Kasumi-1 (cell line): ENCODE results near the gene ABL1.
"Not testable (repeated sequence)": the region's sequence is repeated elsewhere in the genome, so short reads cannot be mapped to it uniquely, and the experiment has no call there.

Experiments
- DNase-seq, 2 experiments: peaks; one replicate each; lab custom pipeline; 2025; lab: John Stamatoyannopoulos, UW

ABL1 gene

GRCh38 chr9:130825351-130825651 lies 9.8 kb upstream of the ABL1 start:
- DNase-seq, result no peak

GRCh38 chr9:130825809-130826208 lies 9.2 kb upstream of the ABL1 start:
- DNase-seq, result no peak

DNA sequence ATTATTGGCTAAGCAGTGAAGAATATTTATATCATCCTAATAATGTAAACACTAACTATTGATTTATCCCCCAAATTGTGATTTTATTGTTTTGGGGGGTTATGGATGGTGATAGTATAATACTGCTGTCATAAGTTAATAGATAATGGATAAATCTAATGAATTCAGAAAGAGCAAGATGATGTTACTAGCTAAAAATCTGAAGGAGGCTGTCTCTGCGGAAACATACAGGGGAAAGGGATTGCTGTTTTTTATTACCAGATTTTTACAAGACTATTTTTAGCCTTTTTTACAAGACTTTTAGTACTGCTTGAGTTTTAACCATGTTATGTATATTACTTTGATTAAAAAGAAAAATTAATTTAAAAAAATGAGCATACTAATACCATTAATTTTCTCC lies 5.3 kb upstream of the ABL1 start:
- DNase-seq, result no peak

DNA sequence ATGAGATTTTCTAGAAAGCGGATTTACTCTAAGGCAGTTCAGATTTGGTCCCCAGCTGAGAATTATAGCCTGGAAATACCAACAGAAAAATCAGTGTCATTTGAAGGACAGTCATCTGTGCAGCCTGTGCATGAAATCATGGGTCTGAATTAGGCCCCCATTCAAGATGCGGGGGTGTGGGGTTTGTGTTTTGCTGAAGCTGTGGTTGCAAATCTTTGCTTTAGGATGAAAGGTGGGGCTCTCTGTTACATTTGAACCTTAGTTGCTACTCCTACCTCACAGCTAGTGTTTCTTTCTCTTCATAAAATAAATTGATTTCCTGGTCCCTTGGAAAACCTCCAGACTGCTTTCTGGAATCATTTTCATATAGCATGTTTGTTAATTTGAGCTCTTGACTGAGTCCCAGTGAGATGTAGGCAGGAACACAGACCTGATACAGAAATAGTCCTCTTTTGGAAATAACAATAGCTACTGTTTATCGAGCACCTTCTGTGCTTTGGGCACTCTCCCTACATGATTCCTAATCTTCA lies 4.8 kb upstream of the ABL1 start:
- DNase-seq, result no peak

DNA sequence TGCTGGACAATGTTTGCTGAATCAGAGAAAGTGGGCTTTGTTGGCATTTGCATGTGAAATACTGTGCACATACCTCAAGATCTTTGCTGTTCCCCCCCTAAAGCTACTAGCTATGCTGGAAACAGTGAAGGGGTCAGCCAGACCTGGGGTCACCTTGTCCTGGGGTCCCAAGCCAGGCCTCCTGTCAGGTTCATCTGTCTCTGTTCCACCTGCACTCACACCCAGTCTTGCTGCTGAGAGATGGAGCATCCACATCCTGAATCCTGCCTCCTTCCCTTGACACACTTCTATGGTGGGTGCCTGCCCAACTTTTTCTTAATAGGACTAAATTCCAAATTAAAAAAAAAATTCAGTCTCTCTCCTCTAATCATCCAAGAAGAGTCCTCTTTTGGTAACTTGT lies 4.0 kb upstream of the ABL1 start:
- no peak for DNase-seq

- DNase-seq, result no peak
Observed at GRCh38 chr9:130833031-130833990, 1.7 kb upstream of the ABL1 start.

DNA sequence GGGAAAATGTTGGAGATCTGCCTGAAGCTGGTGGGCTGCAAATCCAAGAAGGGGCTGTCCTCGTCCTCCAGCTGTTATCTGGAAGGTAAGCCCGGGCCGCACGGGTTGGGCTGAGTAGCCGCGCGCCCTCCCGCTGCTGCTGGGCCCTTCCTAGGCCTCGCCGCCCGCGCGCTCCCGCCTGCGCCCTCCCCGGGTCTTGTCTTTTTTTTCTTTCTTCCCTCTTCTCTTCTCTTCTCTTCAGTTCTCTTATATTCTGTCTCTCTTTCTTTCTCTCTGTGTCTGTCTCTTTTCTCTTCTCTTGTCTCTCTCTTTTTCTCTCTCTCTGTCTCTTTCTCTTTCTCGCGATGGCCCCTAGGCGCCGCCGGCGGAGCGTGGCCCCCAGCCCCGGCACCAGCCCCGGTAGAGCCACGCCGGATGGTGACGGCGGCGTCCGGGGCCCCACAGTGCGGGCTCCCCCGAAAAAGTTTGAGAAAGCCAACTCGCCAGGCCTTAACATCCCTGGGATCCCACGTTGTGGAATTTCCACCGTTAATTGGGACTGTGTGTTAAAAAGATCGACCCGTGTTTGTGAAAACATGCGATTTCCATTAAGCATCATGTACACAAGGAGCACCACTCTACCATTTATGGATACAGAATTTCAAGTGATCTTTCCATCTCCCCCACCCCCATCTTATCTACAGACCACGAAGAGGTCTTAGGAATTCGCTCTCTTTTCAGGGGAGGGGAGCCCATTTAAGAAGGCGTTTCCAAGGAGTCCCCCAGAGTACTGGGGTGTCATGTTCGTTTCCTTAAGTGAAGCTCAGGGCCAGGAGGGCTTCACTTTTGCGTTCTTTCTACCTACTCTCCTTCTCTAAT lies 616 bp downstream of the ABL1 start:
- peak; percentile 28 to 38 for DNase-seq

DNA sequence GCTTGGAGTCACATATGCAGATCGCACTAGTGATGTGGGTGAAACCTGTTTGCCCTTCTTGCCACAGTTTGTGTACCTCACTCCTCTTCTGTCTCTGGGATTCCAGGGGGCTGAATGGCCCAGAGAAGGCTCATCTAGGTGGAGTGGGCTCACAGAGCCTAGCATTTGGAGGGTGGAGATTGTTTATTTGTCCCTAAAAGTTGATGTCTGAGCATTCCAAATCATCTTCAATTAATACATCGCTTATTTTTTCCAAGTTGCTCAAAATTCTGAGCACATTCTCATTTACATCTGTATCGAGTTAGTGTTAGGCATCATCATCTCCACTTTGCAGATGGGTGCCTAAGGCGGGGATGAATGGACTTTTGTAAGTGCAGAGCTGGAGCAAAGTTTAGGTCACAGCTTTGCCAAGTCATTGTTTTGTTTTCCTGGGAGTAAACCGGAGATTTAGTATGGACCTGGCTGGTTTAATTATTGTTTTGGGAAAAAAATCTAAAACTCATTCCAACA lies 2.0 kb downstream of the ABL1 start:
- DNase-seq, result no peak

GRCh38 chr9:130837643-130838042 lies 2.6 kb downstream of the ABL1 start:
- no peak for DNase-seq

DNA sequence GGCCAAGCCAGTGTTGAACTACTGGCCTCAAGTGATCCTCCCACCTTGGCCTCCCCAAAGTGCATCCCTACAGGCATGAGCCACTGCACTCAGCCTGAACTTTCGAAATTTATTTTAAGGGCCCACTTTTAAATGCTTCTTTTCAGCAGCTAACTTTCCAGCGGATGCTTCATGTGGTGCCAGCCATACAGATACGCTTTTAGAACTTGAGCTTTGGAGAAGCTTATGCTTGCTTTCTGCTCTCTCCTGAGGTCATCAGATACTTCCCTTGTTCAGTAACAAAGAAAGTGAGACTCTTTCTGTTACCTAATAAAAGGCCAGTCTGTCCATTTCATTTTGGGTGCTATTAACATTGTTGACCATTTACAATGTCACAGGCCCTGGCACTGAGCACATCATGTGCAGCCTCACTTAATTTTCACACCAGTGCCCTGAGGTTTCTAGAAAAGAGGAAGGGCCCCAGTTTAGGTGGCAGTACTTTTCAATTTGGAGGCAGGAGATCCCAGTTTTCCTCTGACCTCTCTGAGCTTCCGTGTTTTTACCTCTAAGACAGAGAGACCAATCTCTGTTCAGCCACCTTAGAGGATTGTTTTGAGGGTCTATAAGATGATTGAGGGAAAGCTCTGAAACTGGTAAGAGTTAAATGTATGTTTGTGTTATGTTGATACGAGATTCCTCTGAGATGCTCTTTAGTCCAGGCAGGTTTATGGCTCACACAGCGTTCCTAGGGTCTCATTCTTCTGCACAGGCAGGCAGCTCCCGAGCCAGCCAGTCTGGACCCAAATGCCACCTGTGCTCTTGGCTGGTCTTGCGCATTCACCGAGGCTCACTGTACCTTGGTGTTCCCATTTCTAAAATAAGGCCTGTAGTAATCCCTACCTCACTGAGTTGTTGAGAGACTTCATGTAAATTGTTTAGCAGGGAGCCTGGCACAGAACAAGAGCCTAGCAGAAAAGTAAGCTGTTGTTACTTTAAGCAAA lies 4.4 kb downstream of the ABL1 start:
- DNase-seq, result no peak

GRCh38 chr9:130842545-130842944 lies 7.5 kb downstream of the ABL1 start:
- DNase-seq, result no peak

DNA sequence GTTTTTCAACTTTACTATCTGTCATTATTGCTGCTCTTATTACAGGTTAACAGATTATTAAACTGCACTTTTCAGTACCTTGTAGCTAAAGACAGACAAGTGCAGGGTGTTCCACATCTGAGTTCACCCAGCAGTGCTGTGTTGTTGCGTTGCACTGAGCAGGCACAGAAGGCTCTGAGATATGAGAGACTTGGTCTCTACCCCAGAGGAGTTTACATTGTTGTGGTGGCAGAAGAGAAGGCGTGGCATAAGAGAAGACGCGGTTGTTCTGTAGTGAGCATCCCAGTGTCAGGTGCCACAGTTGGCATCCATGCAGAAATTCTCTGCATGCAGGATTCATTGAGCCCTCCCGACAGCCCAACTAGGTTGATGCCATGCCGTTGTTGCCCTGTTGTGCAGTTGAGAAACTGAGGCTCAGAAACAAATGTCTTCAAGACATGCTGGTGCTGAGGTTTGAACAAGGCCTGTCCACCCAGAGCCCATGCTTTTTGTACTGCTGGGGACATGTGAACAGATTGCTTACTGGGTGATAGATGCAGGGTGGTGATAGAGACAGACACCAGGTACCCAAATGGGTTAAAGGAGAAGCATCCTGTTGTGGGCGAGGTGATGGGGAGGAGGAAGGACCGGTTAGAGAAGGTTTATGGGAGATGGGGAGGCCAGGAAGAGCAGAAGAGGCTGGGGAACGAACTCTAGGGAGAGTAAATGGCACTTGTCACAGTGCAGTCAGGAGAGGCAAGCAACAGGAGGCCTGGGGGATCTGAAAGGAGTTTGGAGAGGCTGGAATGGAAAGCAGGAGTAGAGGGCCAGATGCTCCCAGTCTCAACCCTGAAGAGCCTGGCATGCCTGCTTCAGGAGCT lies 8.2 kb downstream of the ABL1 start:
- no peak for DNase-seq

GRCh38 chr9:130844044-130844451 lies 9.0 kb downstream of the ABL1 start:
- DNase-seq, result no peak

DNA sequence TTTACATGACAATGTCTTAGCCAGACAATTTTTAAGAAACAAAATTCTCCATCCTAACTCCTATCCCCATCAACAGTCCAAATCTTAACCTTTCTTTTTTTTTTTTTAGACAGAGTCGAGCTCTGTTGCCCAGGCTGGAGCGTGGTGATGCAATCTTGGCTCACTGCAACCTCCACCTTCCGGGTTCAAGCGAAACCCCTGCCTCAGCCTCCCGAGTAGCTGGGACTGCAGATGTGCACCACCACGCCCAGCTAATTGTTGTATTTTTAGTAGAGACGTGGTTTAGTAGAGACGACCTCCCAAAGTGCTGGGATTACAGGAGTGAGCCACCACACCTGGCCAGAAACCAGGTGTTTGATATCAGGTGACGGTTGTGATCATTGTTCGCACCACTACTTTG lies 10.2 kb downstream of the ABL1 start:
- DNase-seq, result no peak

DNA sequence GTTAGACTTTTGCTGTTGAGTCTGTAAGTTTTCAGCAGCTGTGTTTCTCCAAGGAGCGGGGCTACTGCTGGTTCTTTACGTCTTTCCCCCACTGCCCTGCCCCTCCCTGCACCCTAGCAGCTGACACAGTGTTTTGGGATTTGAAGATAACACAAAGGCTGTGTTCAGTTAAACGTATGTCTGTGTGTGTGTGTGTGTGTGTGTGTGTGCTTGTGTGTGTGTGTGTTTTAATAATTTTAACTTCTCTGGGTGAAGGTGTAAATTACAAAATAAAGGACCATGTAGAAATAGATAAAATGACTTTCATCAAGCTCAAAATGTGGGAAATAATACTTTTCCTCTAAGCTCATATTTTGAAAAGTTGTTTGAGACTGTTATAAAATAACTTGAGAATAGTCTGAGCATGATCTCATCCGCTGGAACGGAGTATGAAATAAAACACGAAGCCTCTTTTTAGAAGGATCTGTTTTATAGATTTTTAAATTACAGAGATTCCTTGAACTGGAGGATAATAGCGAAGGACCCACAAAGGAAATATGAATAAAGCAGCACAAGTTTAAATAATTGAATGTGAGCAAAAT lies 10.9 kb downstream of the ABL1 start:
- DNase-seq, result no peak

GRCh38 chr9:130846487-130847305 lies 11.6 kb downstream of the ABL1 start:
- no peak for DNase-seq

DNA sequence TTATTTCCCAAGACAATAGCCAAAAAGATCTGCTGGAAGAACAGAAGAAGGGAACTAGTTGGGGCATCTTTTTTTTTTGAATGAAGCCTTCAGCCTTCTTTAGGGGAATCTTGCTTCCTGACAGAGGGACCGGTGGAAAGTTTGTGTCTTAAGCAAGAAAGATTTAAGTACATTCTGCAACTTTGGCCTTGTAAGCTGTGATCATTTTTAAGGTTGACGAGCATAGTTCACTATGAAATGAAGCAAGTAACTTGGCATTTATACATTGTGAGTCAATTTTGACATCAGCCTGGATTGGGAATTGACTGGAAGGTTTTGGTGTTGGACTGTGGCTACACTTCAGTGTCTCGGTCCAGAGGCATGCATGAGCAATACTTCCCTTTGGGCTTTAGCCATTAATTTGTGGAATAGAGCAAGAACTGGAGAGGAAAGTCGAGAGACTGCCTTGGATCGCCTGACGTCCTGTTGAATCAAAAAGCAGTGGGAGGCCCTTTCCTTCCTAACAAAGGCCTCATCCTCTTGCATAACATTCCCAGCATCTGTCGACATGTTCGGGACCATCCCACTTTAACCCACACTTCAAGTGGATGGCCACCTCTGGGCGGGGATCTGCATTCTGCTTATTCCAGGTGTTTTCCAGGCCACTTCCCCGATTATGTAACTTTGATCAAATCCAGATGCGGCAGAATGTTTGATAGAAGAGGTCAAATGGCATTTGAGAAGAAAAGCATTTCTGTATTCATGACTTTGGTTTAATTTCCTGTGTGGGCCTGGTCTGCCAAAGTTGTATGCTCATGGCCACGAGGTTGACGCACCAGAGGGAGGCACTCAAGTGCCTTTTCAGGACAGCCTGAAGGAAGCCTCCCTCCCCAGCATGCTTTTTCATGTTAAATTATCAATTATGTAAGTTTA lies 12.5 kb downstream of the ABL1 start:
- DNase-seq, result no peak

DNA sequence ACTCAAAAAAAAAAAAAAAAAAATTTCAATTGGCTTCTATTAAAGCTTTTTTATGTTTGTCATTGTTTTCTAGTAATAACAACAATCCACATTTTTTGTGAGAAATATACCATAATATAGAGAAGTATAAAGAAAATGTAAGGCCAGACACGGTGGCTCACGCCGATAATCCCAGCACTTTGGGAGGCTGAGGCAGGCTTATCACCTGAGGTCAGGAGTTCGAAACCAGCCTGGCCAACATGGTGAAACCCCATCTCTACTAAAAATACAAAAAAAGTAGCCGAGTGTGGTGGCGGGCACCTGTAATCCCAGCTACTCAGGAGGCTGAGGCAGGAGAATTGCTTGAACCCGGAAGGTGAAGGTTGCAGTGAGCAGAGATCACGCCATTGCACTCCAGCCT lies 13.5 kb downstream of the ABL1 start:
- not testable (repeated sequence) for DNase-seq
